Amniotic epithelial cell (primary cell): ENCODE data around the gene SPPL3.
"Not testable (repeated sequence)": the region's sequence is repeated elsewhere in the genome, so short reads cannot be mapped to it uniquely, and the experiment has no call there.

Experiments
- DNase-seq: peaks from one replicate; pipeline ENCODE4 v3.0.0-alpha.2; 2010; ENCODE audit warnings: low read depth

Gene SPPL3, protein sequence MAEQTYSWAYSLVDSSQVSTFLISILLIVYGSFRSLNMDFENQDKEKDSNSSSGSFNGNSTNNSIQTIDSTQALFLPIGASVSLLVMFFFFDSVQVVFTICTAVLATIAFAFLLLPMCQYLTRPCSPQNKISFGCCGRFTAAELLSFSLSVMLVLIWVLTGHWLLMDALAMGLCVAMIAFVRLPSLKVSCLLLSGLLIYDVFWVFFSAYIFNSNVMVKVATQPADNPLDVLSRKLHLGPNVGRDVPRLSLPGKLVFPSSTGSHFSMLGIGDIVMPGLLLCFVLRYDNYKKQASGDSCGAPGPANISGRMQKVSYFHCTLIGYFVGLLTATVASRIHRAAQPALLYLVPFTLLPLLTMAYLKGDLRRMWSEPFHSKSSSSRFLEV

DNA sequence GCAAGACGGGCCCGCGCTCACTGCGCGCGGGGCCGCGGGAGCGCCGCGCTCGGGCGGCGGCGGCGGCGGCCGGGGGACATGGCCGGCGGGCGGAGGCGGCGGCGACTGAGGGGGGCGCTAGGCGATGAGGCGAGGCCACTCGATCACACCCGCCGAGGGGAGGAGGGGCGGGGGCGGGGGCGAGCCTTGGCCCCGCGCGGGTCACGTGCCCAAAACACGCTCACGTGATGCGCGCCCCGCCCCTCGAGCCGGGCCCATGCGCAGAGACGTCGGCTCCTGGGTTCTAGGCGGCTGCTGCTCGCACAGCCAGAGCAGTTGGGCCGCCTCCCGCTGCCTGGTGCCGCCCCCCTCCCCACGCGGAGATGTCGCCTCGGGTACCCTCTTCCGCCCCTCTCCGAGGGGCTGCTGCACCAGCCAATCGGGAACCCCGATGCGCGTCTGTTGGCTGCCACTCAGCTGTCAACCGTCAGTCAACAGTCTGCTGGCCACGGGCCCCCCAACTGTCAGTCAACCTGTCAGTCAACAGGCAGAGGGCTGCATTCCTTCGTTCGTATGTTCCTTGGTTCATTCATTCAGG, at the start of gene SPPL3:
TSS of gene SPPL3 (minus strand) at position 162 of the 577 bp plus-strand sequence. CDS start 491 bp downstream, outside the sequence.
- peak; percentile 65 for DNase-seq

DNA sequence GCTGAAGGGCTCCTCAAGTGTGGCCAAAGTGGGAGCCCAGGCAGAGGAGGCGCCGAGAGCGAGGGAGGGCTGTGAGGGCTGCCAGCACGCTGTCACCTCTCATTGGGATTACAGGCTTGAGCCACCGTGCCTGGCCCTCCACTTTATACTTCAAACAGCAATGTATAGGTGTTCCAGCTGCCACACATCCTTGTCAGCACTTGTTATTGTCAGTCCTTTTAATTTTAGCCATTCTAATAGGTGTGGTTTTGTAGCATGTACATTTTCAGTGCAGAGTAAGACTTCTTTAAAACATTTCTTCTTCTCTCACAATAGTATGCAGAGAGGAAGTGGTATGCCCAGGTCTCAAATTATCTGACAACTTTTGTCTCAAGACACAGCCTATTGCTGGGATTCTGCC, 46.6 kb upstream of the SPPL3 start:
- DNase-seq = no peak

DNA sequence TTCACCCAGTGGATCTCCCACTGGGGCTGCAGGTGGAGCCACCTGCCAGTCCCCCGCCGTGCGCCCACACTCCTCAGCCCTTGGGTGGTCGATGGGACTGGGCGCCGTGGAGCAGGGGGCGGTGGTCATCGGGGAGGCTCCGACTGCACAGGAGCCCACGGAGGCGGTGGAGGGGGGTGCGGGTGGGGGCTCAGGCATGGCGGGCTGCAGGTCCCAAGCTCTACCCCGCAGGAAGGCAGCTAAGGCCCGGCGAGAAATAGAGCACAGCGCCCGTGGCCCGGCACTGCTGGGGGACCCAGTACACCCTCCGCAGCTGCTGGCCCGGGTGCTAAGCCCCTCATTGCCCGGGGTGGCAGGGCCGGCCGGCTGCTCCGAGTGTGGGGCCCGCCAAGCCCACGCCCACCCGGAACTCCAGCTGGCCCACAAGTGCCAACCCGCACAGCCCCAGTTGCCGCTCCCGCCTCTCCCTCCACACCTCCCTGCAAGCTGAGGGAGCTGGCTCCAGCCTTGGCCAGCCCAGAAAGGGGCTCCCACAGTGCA, 46.2 kb upstream of the SPPL3 start:
- DNase-seq = not testable (repeated sequence)

DNA sequence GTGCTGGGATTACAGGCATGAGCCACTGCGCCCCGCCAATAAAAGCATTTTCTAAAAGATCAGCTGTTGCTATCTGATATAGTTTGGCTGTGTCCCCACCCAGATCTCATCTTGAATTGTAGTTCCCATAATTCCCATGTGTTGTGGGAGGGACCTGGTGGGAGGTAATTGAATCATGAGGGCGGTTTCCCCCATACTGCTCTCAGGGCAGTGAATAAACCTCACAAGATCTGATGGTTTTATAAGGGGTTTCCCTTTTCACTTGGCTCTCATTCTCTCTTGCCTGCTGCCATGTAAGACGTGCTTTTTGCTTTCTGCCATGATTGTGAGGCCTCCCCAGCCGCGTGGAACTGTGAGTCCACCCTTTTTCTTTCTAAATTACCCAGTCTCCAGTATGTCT, 41.4 kb upstream of the SPPL3 start:
- not testable (repeated sequence) for DNase-seq

DNA sequence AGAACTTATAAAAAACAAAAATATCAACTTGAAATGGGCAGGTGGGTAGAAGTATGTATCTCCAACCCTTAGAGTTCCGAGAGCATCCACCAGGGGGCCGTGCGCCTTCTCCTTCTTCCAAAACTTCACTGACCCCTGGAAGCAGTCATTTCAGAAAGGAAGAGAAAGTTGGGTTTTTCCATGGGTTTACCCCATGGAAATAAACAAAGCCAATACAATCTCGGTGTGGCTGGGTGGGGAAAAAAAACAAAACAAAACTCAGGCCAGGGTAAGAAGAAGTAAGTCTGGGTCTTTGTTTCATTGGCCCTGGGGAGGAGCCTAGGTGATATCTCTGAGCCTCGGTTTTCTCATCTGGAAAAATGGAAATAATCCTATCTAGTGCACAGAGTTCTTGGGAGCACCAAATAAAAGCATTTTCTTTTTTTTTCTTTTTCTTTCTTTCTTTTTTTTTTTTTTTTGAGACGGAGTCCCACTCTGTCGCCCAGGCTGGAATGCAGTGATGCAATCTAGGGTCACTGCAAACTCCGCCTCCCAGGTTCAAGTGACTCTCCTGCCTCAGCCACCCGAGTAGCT, 40.6 kb upstream of the SPPL3 start:
- peak; percentile 27 for DNase-seq

DNA sequence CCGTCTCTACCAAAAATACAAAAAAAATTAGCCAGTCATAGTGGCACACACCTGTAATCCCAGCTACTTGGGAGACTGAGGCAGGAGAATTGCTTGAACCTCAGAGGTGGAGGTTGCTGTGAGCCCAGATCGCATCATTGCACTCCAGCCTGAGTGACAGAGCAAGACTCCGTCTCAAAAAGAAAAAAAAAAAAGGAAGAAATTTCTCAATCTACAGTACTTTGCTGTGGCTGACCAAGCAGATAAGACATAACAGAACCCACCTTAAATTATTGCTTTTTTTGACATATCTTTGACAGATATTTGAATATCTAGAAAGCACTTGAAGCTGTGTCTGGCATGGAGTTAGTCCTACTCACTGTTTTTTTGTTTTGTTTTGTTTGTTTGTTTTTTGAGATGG, 39.3 kb upstream of the SPPL3 start:
- no peak for DNase-seq

DNA sequence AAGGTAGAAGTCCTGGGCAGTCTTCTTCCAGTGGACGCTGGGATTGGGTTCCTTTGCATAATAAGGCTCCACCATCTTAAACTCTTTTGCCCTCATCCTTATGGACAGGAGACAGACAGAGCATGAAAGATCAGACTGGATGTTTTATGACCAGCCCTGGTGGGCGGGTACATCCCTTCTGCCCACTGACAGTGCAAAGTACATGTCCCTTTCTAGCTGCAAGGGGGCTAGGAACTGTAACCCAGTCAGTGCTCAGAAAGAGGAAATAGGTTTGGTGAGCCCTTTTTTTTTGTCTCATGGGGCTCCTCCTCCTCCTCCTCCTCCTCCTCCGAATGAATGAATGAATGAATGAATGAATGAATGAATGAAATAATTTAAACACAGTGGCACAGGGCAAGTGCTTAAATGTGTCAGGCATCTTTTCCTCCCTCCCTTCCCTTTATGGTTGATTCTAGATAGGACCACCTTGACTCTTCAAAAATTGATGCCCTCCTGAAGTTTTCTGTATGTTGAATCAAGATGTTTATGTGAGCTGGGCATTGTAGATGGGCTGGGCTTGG, 37.8 kb upstream of the SPPL3 start:
- no peak for DNase-seq

DNA sequence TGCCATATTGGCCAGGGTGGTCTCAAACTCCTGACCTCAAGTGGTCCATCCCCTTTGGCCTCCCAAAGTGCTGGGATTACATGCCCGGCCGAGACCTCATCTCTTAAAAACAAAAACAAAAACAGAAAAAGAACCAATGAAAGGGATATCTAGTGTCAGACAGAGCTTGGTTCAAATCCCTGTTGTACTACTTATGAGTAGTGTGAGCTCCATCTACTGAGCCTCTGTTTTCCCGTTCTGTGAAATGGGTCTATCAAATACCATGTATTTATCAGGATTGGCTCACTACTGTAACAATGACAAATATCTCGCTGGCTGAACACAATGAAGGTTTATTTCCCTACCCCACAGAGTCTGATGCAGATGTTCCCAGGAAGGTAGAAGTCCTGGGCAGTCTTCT, 37.3 kb upstream of the SPPL3 start:
- DNase-seq = no peak

DNA sequence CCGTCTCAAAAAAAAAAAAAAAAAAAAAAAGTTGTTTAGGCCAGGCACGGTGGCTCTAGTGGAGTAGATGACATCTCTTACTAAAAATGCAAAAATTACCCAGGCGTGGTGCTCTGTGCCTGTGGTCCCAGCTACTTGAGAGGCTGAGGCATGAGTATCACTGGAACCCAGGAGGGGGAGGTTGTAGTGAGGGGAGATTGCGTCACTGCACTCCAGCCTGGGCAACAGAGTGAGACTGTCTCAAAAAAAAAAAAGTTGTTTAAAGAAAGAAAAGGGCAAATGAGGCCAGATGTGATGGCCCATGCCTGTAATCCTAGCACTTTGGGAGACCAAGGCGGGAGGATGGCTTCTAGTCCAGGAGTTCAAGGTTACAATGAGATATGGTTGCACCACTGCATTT, 36.6 kb upstream of the SPPL3 start:
- DNase-seq = peak; percentile 31

DNA sequence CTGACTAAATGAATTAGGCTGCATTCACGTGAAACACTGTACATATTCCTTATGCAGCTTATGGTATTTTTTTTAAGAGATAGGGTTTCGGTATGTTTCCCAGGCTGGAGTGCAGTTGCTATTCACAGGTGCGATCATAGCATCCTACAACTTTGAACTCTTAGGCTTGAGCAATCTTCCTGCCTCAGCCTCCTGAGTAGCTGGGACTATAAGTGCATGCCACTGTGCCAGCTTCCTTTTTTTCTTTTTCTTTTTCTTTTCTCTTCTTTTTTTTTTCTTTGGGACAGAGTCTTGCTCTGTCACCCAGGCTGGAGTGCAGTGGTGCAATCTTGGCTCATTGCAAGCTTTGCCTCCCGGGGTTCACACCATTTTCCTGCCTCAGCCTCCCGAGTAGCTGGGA, 35.8 kb upstream of the SPPL3 start:
- no peak for DNase-seq

DNA sequence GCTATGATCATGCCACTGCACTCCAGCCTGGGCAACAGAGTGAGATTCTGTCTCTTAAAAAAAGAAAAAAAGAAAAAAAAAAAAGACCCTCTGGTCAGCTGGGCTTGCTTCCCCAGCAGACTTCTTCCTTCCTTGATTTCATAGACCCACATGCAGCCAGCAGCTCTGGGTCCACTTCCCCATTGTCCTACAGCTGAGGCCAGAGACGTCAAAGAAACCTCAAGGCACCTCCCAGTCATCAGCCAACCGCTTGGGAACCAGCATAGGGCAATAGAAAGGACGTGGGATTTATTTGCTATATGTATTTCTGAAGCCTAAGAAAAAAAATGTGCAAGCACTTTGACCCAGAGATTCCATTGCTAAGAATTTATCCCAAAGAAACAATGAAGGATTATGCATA, 35.4 kb upstream of the SPPL3 start:
- no peak for DNase-seq

DNA sequence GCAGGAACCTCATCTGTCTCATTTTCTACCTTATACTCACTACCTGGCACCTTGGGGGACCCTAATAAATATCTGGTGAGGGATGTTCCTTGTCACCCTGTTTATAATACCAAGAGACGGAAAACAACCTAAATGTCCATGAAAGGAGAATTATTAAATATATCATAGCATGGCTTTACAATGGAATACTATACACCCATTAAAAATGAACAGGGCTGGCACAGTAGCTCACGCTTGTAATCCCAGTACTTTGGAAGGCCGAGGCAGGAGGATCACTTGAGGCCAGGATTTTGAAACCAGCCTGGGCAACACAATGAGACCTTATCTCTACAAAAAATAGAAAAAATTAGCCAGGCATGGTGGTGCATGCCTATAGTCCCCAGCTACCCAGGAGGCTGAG, 34.3 kb upstream of the SPPL3 start:
- DNase-seq = no peak

DNA sequence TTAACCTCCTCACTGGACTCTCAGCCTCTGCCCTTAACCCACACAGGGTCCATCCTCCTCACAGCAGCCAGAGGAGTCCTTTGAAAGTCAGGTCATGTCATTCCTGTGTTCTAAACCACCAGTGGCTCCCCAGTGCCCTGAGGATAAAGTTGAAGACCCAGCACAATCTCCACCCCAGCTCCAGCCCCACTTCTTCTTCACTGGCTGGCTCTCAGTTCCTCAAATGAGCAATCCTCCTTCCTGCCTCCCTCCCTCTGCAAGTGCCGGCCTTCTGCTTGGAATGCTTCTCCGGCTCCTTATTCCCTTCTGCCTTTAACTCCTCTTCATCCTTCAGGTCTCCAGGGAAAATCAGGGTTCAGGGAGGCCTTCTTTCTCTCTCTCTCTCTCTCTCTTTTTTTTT, 32.0 kb upstream of the SPPL3 start:
- DNase-seq = no peak

DNA sequence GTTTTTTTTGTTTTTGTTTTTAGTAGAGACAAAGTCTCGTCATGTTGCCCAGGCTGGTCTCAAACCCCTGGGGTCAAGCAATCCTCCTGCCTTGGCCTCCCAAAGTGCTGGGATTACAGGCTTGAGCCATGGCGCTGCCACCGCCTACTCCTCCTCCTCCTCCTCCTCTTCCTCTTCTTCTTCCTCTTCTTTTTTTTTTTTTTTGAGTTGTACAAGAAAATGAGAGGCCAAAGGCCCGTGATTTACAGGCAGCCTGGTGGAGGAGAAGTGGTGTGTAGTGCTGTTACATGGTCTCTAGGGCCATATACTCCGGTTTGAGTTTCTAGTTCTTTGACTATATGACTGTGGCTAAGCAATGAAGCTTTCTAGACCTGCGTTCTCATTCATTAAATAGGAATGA, 29.6 kb upstream of the SPPL3 start:
- DNase-seq = no peak

DNA sequence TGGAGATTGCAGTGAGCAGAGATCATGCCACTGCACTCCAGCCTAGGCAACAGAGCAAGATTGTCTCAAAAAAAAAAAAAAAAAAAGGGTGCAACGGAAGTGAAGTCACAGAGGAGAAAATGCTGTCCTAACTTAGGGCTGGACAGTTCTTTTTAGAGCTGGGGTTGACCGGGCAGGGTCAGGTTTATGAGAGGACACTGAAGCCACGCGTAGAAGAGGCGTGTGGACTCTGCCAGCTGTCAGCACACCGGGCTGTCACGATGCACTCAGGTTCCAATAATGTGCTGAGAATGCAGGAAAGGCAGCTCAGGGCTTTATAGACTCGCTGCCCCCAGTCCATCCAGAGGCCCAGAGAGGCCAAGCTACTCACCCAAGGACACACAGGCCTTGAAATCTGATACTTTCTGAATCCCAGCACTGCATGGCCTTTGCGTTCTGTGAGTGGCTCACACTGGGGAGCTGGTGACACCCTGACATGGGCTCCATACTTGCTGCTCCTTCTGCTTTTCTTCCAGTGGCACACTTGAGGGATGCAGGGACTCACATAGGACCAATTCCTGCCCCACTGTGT, 28.9 kb upstream of the SPPL3 start:
- no peak for DNase-seq

DNA sequence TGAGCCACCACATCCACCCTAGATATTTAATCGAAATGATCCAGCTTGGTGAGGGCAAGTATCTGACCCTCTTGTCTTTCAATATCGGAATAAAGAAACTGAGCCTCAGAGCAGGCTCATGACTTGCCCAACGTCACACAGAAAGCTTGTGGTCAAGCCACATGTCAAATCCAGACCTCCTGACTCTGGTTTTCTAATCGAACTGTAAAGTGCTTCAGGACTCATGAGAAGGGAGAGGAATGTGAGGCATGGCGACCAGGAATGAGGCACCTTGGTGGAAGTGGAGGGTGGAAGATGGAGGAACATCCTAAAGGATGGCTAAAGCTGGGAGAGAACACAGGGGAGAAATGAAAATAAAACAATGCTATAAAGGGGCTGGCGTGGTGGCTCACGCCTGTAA, 27.9 kb upstream of the SPPL3 start:
- no peak for DNase-seq

DNA sequence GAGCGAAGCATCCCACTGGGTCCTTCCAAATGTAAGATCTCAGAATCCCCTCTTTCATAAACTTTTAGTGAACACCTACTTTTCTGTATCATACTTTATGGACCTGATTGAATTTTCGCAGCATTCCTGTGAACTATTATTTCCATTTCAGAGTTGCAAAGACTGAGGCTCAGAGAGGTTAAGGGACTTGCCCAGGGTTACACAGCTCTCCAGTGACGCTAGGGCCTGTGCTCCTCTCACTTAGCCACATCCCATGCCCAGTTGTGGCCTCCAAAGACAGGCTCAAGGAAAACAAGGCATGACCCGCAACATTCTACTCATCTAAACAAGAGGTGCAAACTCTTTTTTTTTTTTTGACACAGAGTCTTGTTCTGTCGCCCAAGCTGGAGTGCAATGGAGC, 25.9 kb upstream of the SPPL3 start:
- DNase-seq = no peak

DNA sequence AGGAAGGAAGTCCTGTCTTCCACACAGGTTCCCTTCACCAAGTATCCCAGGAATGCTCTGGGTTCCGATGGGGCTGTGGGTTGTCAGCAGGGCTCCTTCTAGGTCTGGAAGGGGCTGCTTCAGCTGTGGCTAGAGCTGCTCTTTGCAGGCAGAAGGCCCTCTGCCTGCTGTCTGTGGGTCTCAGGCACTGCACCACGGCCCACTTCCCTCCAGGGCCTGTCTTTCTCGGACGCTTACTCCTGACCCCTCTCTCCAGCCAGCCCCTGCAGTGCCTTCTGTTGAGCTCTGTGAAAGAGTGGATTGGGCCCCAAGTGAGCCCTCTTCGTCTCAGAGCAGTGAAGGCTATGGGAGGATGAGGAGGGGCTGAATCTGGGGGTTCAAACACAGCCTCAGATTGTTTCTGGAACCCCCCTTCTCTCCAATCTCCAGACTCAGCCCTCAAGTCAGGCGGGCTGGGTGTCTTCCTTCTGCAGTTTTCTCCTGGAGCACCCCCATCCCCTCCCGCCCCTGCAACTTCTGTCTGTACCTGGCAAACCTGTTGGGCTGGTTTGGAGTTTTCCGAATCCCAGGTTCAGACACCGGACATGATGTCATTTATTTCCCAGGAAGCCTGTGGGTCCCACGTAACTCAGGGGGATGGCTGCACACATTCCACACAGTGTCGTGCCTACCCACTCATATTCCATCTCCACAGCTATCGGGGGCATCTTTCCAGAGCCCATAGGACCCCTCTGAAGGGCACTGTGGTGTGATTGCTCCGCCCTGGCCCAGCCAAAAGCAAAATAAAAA, 24.9 kb upstream of the SPPL3 start:
- no peak for DNase-seq

DNA sequence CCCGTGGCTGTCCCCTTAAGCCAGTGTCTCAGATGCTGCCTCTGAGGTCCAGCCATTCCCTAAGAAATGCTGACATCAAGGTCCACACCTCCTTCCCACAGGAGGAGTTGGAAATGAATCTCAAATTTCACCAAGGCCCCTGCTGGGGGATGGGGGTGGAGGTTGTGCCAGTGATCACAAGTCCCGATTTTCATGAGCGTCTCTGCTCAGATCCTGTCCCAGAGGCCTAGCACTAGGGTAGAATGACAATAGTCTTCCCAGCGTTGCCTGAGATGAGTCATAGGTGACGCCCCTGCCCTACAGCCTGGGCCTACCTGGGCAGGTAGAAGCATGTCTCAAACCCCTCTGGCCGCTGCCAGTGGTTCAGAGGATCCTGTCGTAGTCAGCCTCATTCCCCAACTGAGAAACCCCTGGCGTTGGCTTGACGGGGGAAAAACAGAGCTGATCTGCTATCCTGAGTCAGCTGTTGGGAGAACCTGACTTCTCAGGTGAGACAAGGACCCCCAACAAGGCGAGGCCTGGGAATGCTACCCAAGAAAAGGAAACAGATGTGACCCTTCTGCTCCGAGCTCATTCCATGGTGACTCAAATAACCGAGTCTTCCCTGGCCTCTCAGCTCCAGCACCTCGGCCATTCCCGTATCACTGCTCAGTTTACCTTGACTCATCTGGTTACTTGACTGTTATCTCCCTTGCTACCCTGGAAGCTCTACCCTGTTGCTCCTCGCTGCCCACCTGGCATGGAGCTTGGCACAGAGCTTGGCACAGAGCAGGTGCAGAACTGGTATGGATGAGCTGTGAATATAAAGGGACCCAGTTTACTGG, 21.8 kb upstream of the SPPL3 start:
- no peak for DNase-seq

DNA sequence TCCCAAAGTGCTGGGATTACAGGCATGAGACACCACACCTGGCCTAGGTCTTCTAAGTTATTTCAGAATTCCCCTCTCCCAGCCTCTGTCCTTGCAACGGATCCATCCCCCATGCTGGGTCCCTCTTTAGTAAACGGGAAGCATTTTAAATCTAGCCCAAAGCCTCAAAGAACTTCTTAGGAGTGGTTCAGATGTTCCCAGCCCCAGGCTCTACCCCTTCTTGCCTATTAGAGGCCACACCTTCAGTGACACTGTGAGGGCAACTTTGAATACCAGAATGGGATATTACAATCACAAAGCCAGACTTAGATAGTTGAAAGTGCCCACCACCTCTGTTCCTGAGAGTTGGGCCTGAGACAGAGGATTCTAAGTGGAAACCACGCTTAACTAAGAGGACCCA, 18.1 kb upstream of the SPPL3 start:
- no peak for DNase-seq

DNA sequence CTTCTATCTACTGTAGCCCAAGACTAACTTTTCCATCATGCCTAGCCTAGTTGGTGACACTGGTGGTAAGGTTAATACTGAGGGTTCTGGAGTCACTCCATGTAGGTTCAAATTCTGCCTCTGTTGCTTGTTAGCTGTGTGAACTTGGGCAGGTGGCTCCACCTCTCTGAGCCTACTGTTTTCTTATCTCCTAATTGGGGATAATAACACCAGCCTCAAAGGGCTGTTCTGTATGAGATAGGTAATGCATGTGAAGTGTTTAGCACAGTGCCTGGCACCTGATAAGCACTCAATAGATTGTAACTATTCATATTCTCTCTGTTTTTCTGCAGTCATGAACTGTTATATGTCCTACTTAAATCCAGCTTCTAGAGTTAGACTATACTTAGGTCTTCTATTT, 17.5 kb upstream of the SPPL3 start:
- DNase-seq = no peak
